Measurements from ENCODE around the gene UNC13A.

Gene UNC13A

GRCh38 chr19:17669419-17669818 lies 18.7 kb downstream of the UNC13A start:
- DNase-seq (ENCODE audit: low read depth, low spot score) = no peak

- DNase-seq (ENCODE audit: low read depth, low spot score) = no peak
Observed at GRCh38 chr19:17665058-17665457, 23.1 kb downstream of the UNC13A start.

GRCh38 chr19:17659996-17660395 lies 28.2 kb downstream of the UNC13A start:
- no peak for DNase-seq (ENCODE audit: low read depth, low spot score)

GRCh38 chr19:17658666-17659065 lies 29.5 kb downstream of the UNC13A start:
- no peak for DNase-seq (ENCODE audit: low read depth, low spot score)

- no peak for DNase-seq (ENCODE audit: low read depth, low spot score)
Observed at GRCh38 chr19:17658240-17658639, 29.9 kb downstream of the UNC13A start.

- DNase-seq (ENCODE audit: low read depth, low spot score) = no peak
Observed at GRCh38 chr19:17656970-17657369, 31.2 kb downstream of the UNC13A start.

- DNase-seq (ENCODE audit: low read depth, low spot score) = no peak
Observed at GRCh38 chr19:17655751-17656472, 32.2 kb downstream of the UNC13A start.

- DNase-seq (ENCODE audit: low read depth, low spot score) = no peak
Observed at GRCh38 chr19:17654993-17655392, 33.2 kb downstream of the UNC13A start.

- DNase-seq (ENCODE audit: low read depth, low spot score) = no peak
Observed at GRCh38 chr19:17652627-17653026, 35.5 kb downstream of the UNC13A start.

- no peak for DNase-seq (ENCODE audit: low read depth, low spot score)
Observed at GRCh38 chr19:17648786-17649185, 39.4 kb downstream of the UNC13A start.

GRCh38 chr19:17648097-17648660 lies 40.0 kb downstream of the UNC13A start:
- DNase-seq (ENCODE audit: low read depth, low spot score) = no peak

GRCh38 chr19:17647071-17648020 lies 40.8 kb downstream of the UNC13A start:
- DNase-seq (ENCODE audit: low read depth, low spot score) = no peak

GRCh38 chr19:17646441-17646840 lies 41.7 kb downstream of the UNC13A start:
- no peak for DNase-seq (ENCODE audit: low read depth, low spot score)

GRCh38 chr19:17645339-17645963 lies 42.7 kb downstream of the UNC13A start:
- DNase-seq (ENCODE audit: low read depth, low spot score) = no peak

- DNase-seq (ENCODE audit: low read depth, low spot score) = no peak
Observed at GRCh38 chr19:17642656-17643055, 45.5 kb downstream of the UNC13A start.

- no peak for DNase-seq (ENCODE audit: low read depth, low spot score)
Observed at GRCh38 chr19:17641846-17642245, 46.3 kb downstream of the UNC13A start.

GRCh38 chr19:17641181-17641580 lies 47.0 kb downstream of the UNC13A start:
- DNase-seq (ENCODE audit: low read depth, low spot score) = no peak

GRCh38 chr19:17633700-17634099 lies 54.5 kb downstream of the UNC13A start:
- DNase-seq (ENCODE audit: low read depth, low spot score) = no peak

- DNase-seq (ENCODE audit: low read depth, low spot score) = no peak
Observed at GRCh38 chr19:17632577-17632976, 55.6 kb downstream of the UNC13A start.

- DNase-seq (ENCODE audit: low read depth, low spot score) = no peak
Observed at GRCh38 chr19:17629760-17630159, 58.4 kb downstream of the UNC13A start.

GRCh38 chr19:17627921-17628320 lies 60.2 kb downstream of the UNC13A start:
- DNase-seq (ENCODE audit: low read depth, low spot score) = no peak

- DNase-seq (ENCODE audit: low read depth, low spot score) = no peak
Observed at GRCh38 chr19:17627161-17627560, 61.0 kb downstream of the UNC13A start.
